Head of caudate nucleus (tissue), 42 donors: Measurements from ENCODE around the gene PTPN7.
A peak's percentile ranks its signal among the peaks of the same experiment; 100 is the strongest.
"Not testable (repeated sequence)": the region's sequence is repeated elsewhere in the genome, so short reads cannot be mapped to it uniquely, and the experiment has no call there.

Source experiments
- DNase-seq, 42 donors: peaks; one replicate each; pipeline versions ENCODE4 v3.0.0 to v3.0.0-alpha.2; 2020 to 2021; ENCODE audit warnings: mixed read lengths in 7 of 42
- intact Hi-C: fragments of 100-400 bp; cut with DNase I; formaldehyde crosslinking; loops from one replicate; pipeline ENCODE4 v1.15.0; 2022

Gene PTPN7

GRCh38 chr1:202125611-202126010, 34.8 kb downstream of the PTPN7 start:
- intact Hi-C loops, result no loop called here
- peak in 4 of 42 donors; percentile 48 to 63 (median 54) for DNase-seq

- intact Hi-C loops, result no loop called here
- peak in 2 of 42 donors; percentile 32 to 58 for DNase-seq
Measured at GRCh38 chr1:202124142-202124541, 36.3 kb downstream of the PTPN7 start.

- DNase-seq, result peak in 1 of 42 donors; percentile 51
Measured at GRCh38 chr1:202123336-202123813, 37.0 kb downstream of the PTPN7 start.

DNA sequence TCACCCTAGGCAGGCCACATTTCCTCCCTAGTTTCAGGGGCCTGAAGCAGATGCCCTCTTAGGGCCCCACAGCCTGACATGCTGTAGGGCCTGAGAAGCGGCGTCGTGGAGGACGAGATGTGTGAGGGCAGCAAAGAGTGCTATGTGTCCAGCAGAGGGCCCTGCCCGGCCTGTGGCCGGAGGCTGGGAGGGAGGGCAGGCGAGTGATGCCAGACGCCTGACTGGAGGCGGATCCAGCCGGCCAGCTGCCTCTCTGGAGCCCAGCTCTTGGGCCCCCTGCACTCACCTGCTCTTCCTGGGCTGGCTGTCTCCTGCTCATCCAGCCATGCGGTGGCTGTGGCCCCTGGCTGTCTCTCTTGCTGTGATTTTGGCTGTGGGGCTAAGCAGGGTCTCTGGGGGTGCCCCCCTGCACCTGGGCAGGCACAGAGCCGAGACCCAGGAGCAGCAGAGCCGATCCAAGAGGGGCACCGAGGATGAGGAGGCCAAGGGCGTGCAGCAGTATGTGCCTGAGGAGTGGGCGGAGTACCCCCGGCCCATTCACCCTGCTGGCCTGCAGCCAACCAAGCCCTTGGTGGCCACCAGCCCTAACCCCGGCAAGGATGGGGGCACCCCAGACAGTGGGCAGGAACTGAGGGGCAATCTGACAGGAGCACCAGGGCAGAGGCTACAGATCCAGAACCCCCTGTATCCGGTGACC, 37.6 kb downstream of the PTPN7 start, which contains the start of gene GPR37L1:
Gene GPR37L1 (plus strand): TSS at position 279 of the 697 bp plus-strand sequence. CDS start 47 bp downstream, at position 326.
- intact Hi-C loops, result no loop called here
- peak; percentile 79 to 95 (median 90) for DNase-seq

More at GRCh38 chr1:202123336-202123813, 37.0 kb downstream of the PTPN7 start:
- intact Hi-C loops, result no loop called here

GRCh38 chr1:202121006-202121405, 39.4 kb downstream of the PTPN7 start:
- peak in 6 of 42 donors; percentile 36 to 73 (median 60) for DNase-seq
- intact Hi-C loops, result no loop called here

DNA sequence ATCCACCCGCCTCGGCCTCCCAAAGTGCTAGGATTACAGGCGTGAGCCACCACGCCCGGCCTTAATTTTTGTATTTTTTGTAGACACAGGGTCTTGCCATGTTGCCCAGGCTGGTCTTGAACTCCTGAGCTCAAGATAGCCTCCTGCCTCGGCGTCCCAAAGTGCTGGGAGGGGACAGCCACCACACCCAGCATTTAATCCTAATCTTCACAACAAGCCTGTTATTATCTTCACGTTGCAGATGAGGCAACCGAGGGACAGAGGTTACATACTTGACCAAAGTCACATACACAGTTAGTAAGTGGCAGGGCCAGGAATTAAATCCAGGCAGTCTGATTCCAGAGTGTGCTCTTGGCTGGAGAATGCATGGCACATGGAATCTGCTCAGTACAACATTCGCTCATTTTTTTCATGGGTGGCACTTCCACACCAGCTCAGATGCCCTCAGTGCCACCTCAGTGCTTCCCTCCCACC, 42.5 kb downstream of the PTPN7 start:
- intact Hi-C loops, result loop anchor here (5.0 kb wide), 1 partner anchor 111 kb away; no protein-coding TSS in a partner anchor
- DNase-seq, result no peak

- intact Hi-C loops, result loop anchor here (5.0 kb wide), 1 partner anchor 109 kb away; no protein-coding TSS in a partner anchor
- DNase-seq, result no peak
Measured at GRCh38 chr1:202116287-202116686, 44.1 kb downstream of the PTPN7 start.

DNA sequence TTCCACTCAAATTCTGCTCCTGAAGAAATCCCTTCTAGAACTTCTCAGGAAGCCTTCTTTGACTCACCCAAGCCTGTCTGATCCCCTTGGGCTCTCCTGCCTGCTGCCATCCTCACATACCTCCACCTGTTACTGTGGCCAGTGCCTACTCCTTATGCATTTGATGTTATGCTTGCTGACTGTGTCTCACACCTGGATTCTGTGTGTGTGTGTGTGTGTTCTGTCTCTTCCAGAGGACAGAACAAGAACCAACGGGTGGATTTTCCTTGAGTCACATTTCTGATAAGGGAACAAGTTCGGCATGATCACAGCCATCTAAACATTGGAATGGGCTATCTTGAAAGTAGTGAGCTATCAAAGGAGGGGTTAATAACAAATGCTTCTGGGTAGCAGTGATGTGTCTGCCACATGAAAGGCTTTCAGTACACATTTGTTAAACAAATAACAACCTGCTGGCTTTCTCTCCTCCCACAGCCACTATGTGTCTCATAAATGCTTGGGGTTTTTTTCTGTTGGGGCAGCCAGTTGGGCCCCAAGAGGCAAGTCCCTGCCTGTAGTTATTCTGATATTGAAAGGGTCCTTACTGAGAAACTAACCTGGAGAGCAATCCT, 46.6 kb downstream of the PTPN7 start:
- intact Hi-C loops, result no loop called here

DNA sequence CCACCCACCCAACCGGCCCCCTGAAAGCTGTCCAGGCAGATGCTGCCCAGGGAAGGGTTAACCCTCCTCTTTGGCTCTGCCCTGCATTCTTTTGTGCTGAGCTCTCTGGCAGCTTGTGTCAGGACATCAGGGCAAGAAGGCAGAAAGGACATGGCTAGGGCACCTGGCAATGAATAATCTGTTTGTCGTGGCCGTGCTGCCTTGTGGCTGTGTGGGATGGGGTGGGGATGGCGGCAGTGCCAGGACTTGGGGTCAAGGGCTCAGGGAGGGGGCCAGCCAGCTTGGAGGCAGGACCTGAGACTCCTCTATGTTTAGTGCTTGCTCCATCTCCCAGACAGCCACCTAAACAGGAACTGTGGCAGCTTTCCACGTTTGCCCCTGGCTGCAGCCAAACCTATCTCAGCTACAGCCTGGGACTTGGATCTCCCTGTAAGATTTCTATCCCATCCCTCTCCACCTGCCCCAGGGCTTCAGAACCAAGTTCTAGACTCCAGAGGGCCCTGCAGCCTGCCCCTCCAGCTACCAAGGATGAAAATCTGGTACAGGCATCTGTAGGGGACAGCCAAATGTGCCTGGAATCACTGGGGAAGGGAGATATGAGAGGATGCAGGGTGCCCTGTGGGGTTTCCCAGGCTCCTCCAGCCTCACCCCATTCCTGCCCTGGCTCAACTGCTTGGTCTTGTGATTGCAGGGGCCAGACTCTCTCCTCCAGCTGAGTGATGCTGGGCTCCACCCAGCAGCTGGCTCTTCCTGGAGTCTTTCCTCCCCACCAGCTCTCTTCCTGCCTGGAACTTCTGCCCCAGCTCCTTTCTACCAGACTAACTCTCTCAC, 47.3 kb downstream of the PTPN7 start:
- DNase-seq, result peak in 1 of 42 donors; percentile 54
- intact Hi-C loops, result no loop called here

More for the DNA sequence above, 46.6 kb downstream of the PTPN7 start:
- DNase-seq, result no peak

DNA sequence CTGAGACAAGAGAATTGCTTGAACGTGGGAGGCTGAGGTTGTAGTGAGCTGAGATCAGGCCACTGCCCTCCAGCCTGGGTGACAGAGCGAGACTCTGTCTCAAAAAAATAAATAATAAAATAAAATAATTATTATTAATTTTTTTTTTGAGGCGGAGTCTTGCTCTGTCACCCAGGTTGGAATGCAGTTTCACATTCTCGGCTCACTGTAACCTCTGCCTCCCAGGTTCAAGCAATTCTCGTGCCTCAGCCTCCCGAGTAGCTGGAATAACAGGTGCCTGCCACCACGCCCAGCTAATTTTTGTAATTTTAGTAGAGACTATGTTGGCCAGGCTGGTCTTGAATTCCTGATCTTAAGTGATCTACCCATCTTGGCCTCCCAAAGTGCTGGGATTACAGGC, 48.8 kb downstream of the PTPN7 start:
- DNase-seq, intact Hi-C loops: not testable (repeated sequence)

- intact Hi-C loops, result no loop called here
- no peak for DNase-seq
Measured at GRCh38 chr1:202110977-202111376, 49.4 kb downstream of the PTPN7 start.

GRCh38 chr1:202107801-202108731, 52.3 kb downstream of the PTPN7 start:
- no peak for DNase-seq
- intact Hi-C loops, result no loop called here

GRCh38 chr1:202107321-202107761, 53.1 kb downstream of the PTPN7 start:
- no peak for DNase-seq
- intact Hi-C loops, result no loop called here

- intact Hi-C loops, result no loop called here
- DNase-seq, result no peak
Measured at GRCh38 chr1:202106340-202107254, 53.8 kb downstream of the PTPN7 start.

GRCh38 chr1:202105571-202106339, 54.6 kb downstream of the PTPN7 start:
- DNase-seq, result no peak
- intact Hi-C loops, result no loop called here

DNA sequence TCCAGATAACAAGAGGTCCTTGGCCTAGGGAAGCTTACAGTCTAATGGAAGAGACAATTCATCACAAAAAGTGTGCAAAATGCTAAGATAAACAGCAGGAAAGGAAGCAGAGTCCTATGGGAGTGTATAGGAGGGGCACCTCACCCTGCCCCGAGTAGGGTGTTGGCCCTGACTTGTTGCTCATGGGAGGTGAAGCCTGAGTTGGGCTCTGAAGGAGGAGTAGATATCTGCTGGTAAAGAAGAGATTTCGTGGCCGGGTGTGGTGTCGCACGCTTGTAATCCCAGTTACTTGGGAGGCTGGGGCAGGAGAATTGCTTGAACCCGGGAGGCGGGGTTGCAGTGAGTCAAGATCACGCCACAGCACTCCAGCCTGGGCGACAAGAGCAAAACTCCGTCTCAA, 56.3 kb downstream of the PTPN7 start:
- intact Hi-C loops, result no loop called here
- DNase-seq, result no peak
